NCI-H146 treated with DMSO at 0.1 percent for 48 hours (cell line): ENCODE results near the gene PRDM16.

Source experiments
- DNase-seq: peaks from one replicate; lab custom pipeline; 2025; ENCODE audit not compliant: unreplicated experiment; lab: John Stamatoyannopoulos, UW

Gene PRDM16

DNA sequence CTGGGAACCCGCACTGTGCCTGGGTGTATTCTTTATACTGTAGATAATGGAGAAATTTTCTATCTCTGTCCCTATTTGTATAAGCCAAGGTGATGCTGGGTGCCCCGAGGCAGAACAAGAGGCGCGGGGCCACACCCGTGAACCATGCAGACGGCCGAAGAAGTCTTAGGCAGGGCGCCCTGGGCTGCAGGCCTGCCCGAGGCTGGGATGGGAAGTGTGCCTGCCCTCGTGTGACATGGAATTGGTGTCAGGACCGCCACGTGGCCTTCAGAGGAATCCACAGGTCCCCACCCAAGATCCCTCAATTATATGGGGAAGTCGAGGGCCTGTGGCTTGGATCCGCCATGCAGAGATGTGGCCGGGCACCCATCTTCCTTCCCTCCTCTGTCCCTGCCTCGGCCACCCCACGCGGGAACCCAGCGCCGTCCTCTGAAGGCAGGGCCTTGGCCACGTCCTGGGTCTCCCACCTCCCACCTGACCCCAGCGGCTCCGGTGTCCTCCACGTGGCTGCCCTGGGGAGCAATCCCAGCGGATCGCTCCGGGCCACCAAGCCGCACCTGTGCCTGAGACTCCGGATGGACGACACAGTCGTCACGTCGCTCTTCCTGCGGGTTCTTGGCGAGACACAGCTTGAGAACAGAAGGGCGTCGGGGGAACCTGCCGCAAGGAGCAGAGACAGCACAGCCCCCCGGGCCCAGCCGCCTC is 365.6 kb downstream of the PRDM16 start:
- DNase-seq, result no peak

DNA sequence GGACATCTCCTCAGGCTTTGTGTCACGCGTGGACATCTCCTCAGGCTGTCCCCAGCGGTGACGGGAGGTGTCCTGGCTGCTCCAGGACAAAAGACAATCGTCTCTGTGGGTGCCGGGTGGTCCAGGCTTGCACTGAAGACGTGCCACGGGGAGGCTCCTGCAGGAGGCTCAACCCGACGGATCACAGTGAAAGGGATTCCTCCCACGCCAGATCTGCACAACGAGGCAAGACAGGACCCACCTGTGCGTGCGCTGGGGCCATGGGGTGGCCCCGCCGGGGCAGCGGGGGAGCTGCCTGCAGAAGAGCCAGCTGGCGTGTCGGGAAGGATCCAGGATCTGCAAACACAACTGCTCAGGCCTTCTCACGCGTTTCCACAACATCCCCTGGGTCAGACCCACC is 366.7 kb downstream of the PRDM16 start:
- no peak for DNase-seq

DNA sequence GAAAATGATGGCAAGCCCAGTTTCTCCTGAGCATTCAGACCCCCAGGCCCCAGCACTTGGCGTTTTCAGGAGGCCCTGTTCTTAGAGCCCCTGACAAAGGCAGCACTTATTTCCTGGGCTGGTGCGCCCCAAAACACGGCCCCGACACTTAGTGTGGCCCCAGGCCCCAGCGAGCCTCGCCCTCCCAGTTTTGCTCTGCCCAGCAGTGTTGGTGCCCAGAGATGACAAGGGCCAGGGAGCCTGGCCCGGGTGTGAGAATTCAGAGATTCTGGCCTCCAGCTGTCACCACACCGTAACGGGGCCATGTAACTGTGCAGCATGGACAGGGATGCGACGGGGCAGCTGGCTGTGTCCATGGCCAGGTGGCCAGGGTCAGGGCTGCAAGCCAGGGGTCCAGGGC is 367.4 kb downstream of the PRDM16 start:
- DNase-seq, result no peak

DNA sequence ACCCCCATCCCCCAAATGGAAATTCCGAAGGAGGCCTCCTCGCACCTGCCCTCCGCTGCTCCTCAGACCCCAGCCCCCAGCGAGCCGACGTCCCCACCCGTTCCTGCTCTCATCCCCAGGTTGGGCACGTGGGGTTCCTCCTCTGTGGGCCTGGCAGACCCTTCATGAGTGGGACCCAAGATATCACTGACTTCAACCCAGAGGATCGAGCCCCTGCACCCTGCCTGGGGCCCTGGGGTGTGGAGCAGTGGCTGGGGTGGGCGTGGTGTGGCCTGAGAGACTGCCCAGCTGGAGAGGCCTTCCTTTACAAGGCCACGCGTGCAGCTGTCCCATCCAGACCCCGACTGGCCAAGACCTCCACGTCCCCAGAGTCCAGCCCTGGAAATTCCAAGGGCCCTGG is 367.9 kb downstream of the PRDM16 start:
- no peak for DNase-seq

DNA sequence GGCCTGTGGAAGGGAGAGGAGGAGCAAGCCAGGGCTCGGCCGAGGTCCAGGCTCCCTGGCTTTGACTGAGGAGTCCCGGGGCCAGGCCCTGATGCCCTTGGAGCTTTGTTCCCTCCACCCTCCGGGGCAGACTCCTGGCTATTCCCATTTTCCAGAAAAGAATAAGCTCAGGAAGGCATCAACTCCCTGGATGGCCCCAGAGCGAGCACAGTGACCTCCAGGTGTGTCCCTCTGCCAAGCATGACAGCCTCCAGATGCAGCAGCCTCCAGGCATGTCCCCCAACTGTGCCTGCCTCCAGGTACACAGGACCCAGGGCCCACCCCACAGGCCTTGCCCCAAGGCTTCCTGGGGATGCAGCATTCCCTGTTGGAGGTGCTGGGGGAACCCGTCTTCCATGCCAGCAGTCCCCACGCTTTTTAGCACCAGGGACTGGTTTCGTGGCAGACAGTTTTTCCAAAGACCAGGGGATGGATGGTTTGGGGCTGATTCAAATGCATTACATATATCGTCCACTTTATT is 369.7 kb downstream of the PRDM16 start:
- no peak for DNase-seq

DNA sequence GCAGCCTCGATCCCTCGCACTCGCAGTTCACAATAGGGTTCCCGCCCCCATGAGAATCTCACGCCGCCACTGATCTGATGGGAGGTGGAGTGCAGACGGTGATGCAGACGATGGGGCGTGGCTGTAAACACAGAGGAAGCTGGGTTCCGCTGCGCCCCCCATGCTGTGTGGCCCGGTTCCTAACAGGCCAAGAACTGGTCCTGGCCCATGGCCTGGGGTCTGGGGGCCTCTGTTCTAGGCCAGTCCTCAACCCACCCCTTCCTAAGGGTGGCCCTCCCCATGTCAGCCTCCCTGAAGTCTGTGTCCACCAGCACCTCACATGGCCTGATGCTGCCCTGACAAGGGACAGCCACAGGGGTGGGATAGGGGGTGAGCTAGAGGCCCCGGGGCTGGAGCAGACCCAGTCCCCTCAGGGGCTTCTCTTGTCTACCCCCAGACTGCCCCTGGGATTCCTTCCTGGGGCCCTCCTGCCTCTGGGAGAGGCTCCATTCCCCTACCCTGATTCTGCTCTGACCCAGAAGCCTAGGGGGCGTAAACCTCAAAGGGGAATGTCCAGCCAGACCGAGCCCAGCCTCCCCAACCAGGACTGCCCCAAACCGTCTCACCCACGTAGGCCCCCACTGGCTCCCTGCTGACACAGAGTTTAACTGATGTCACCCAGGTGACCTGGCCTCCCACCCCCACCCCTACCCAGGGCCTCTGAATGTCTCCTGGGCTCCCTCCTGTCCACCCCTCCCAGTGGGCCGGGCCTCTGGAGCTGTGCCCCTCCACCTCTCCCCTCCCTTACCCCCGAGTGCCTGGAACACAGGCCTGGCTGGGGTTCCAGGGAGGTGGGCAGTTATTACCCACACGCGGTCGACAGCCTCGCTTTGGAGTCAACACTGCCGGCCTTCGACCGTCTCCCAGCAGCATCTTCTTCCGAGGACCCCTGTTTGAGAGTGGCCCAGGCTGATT is 370.6 kb downstream of the PRDM16 start:
- DNase-seq, result no peak

DNA sequence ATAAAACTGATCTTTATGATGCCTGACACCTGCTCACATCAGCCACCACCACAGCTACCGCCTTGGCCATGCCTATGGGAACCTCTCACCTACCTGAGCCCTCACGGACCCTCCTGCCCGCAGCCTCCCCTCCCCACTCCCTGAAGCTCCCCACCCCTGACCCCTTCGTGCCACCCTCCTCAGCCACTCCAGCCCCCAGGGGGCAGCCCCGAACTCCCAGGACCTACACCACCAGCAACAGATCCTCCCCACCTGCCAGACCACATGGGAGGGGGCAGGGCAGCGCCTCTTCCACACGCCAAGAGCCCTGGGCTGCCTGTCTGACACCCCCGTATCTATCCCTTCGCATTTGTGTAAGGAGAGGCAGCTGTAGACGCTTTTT is 371.3 kb downstream of the PRDM16 start:
- no peak for DNase-seq

DNA sequence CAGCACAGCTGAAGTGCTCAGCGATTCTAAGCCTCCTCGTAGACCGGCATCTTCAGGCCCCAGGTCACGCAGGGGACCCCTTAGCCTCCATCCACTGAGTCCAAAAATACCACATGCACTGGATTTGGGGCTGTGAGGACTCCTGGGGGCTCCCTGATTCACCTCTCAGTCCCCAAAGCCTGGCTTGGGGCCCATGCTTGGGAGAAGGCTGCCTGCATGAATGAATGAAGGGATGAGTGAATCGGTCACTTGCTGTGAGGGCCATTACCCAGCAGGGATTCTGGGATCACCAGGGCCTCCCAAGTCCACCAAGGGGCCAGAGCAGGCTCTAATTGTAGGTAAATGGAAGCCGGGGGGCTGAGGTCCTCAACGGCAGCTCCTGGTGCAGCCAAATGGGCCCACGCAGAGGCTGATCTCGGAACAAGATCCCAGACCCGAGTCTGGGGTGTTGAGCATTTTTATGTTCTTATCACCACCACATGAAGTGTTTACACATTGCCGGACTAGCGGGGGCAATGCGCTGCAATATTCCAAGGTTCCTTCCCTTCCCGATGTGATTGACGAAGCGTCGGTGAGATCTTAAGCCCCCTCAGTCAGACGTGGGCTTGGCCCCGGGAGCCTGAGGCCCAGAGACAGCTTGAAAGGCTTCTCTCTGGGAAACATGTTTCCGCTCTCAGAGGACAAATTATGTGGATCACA is 371.9 kb downstream of the PRDM16 start:
- no peak for DNase-seq

DNA sequence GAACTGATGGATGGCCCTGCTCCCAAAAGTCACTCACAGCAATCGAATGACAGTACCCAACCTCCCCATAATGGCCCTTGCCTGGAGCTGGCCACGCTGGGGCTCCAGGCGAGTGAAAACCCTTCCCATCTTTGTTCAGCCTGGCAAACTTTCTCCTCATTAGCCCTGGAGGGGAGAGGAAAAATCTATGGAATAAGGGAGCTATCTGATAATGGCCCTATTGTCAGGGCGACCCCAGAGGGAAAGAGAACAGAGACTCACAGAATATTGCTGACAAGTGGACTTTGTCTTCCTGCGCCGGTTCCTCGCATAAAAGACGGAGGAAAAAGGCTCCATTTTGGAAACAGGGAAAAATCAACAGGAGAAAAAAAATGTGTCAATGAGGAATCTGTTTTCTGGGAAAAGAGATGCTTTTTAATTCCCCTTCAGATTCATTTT is 372.4 kb downstream of the PRDM16 start:
- DNase-seq, result no peak

DNA sequence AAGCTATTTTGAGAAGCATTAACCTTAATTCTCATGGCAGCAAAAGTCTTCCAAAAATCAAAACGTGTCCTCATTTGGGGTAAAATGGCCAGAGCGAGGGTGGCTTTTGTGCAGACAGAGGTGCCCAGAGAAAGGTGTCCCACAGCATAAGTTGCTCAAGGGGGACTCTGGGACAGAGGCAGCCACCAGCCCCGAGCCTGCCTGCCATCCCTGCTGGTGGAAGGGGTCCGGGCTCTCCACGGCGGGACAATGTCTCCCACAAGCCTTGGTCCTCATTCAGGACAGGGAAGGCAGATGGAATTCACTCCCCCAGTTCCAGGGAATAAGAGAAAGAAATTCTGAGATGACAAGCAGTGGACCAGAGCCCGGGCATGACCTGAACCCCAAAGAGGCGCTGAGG is 372.9 kb downstream of the PRDM16 start:
- DNase-seq, result no peak

DNA sequence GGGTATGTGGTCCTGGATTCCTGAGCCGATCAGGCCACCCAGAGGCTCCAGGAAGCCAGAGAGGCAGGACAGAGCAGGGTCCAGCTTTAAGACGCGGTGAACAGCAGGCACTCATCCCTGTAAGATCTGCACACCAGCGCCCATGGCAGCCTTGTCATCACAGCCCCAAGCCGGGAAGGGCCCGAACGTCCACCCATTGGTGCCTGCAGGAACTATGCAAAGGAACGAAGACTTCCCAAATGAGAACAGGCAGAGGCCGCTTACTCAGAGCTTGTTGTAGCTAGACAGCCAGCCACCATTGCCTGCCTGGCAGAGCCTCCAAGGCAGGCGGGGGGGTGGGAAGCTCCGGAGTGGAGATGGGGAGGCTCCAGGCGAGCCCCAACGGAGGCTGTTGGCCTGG is 373.3 kb downstream of the PRDM16 start:
- no peak for DNase-seq

DNA sequence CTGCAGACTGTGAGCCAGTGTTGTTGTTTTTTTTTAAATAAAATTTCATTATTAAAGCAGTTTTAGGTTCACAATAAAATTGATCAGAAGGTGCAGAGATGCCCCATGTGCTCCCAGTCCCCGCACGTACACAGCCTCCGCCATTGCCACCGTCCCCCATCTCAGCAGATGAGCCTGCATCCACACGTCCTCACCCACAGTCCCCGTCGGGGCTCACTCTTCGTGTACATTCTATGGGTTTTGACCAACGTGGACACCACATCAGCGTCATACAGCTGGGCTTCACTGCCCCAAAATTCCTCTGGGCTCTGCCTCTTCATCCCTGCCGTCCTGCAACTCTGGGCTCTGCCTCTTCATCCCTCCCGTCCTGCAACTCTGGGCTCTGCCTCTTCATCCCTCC is 373.9 kb downstream of the PRDM16 start:
- no peak for DNase-seq

DNA sequence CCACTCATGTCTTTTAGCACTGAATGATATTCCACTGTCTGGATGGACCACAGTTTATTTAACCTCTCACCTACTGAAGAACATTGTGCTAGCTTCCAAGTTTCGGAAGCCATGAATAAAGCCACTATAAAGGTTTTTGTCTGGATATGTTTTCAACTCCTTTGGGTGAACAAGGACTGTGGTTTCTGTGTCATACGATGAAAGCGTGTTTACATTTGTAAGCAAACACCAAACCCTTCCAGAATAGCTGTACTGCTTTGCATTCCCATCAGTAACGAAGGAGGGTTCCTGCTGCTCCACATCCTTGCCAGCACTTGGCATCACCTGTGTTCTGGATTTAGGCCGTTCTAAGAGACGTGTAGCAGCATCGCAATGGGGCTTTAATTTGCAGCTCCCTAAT is 374.8 kb downstream of the PRDM16 start:
- DNase-seq, result no peak

DNA sequence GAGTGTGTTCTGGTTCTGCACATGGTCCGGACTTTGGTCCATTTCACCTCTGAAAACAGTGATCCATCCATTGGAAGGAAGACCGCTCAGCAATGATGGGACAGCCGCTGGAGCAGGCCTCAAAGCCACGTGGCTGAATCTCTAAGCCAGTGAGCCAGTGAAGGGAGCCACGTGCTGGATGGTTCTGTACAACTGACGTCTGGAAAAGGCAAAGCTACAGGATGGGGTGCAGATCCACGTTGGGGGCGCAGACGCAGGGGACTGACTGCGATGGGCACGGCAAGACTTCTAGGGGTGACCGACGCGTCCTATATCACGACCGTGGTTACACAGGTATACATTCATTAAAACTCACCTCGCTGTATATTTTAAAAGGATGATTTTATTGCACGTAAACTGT is 375.3 kb downstream of the PRDM16 start:
- DNase-seq, result no peak

DNA sequence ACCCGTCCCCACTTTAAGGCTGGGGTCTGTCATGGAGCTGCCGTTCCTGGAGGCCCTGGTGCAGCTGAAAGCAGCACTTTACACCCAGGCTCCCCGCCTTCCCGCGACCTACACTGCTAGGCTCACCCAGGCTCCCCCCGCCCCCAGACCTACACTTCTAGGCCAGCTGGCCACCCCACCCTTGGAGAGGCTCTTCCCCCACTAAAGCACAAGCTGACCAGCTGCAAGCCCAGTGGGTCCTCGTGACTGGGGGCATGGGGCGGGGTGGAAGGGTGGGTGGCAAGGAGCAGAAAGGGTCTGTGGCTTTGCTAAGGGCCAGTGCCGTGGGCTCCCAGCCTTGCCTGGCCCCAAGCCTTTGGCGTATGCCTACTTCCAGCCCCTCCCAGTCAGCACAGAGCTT is 375.7 kb downstream of the PRDM16 start:
- DNase-seq, result no peak

DNA sequence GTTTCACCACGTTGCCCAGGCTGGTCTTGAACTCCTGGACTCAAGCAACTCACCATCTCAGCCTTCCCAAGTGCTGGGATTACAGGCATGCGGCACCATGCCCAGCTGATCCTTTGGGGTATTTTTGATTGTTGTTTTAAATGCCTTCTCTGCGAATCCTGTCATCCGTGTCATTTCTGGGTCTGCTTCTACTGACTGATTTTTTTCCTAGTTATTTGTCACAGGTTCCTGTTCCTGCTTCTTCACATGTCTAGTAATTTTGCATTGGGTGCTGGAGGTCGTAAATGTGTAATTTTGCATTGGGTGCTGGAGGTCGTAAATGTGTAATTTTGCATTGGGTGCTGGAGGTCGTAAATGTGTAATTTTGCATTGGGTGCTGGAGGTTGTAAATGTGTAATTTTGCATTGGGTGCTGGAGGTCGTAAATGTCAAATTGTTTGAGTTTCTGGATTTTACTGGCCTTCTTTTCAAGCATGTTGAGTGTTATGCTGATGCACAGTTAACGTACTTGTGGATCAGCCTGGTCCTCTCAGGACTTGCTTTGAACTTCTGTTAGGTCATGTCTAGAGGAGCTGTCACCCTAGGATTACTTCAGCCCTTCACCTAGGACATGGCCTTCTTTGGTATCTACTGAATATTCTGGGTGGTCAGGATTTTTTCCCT is 381.3 kb downstream of the PRDM16 start:
- DNase-seq, result no peak

DNA sequence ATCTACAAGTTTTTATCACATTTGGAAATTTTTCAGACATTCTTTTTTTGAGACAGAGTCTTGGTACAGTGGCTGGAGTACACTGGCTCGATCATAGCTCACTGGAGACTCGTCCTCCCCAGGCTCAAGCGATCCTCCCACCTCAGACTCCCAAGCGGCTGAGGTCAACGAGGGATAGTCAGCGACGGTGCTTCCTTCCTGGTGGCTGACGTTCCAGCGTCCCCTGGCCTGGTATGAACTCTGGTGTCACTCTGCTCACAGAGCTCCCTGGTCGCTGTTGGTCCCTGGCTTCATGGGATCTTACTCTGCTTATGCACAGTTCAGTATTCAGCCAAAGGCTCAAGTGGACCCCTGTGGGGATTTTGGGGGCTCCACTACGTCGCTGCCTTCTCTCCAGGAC is 382.0 kb downstream of the PRDM16 start:
- no peak for DNase-seq

DNA sequence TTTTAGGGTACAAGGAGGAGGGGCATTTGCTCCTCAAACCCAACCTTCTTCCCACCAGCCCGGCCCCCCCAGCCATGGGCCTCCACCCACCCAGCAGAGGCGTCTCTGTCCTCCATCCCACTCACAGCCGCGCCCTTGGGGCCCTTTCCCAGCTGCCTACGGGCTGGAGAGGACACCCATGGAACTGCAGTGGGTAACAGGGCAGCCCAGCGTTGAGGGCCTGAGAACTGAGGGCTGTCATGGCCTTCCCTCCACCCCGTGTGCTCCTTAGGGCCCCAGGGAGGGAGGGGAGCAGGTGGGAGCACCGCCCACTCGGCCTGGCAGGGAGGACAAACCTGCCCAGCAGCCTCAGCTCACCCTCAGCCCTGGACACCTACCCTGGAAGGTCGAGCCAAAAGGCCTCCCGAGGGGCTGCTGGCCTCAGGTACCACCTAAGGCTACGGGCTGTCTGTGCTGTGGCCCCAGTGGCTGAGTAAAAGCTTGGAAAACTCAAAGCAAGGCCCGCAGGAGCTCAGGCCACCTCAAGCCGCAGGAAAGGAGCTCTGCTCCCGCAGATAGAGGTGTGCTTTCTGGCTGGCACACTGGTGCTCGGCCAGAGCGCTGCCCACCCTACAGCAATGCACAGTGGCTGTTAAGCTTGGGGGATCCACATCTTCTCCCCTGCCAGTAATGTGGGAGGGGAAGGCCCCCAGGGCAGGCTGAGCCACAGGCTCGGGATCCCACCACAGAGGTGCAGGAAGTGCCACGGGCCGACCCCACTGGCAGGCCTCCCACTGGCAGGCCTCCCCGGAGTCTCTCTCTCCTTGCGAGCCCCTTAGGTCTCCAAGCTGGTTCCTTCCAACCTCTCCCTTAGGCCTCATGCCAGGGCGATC is 383.2 kb downstream of the PRDM16 start:
- no peak for DNase-seq

DNA sequence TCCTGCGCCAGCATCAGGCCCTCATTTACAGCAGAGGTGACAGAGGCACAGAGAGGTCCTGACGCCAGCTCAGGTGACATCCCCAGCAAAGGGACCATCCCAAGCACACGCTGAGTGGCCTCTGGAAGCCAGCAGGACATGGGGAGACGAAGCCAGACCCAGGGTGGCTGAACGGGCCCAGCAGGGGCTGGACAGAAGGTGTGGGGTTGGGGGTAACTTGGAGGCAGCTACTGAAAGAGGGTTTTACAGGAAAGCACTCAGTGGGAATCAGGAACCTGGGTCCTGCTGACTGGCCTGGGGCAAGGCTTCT is 383.8 kb downstream of the PRDM16 start:
- no peak for DNase-seq

DNA sequence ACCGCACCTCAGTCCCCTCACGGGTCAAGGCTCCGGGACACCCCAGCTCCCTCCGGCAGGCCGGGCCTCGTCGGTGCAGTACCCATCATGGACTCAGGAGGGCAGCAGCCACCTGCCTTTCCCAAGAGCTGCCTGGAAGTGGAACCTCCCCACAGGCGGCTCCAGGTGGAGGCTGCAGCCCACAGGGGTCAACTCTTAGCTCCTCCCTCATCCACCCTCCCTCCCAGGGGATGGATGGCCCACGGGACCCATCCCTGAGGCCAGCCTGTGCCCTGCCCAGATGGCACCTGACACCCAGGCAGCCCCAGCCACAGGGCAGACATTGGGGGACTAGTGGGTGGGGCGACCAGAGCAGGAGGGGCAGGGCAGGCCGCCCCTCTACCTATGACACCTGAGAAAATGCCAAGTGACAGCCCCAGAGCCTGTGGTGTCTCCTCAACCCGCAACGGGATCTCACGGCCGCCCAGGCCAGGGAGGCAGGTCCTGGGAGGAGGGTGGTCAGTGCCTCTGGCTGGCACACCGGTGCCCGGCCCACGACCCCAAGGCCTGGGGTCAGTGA is 384.3 kb downstream of the PRDM16 start:
- peak; percentile 2 for DNase-seq
